Measurements from ENCODE around the gene RARA. TPM values are rescaled to one million over a fixed set of nuclear protein-coding genes. Genes with fewer than 3 reads are reported as not detected.
"Not testable (repeated sequence)": the region's sequence is repeated elsewhere in the genome, so short reads cannot be mapped to it uniquely, and the experiment has no call there.

RARA gene
- total RNA-seq, 6 experiments from 2014 or later, result 17.7 to 41.9 (median 22.9) TPM

GRCh38 chr17:40371261-40371929, 62.4 kb downstream of the RARA start:
- no peak overlapping the region for H3K4me3 ChIP-seq
- no peaks in the 10 kb centered on the region for H3K9me3 ChIP-seq
- DNase-seq (no peak), ATAC-seq (peak in 2 of 4 donors; percentile 45 to 64)
- H3K27ac ChIP-seq, result no peak overlapping the region
- H3K4me1 ChIP-seq, result no peaks in the 10 kb centered on the region
- WGBS (ENCODE audit: insufficient coverage, low coverage, low lambda C conversion rate, missing lambda C conversion rate), result 83% methylated on average over 14 of the region's 16 CpGs
- intact Hi-C loops (cut with DNase I), result loop anchor here in 1 of 2 donors (5.0 kb wide), 1 partner anchor 36 kb away; no protein-coding TSS in a partner anchor
- TF ChIP-seq POLR2A (IDR thresholded peaks at IDR 0.05) (no peak), CTCF (IDR thresholded peaks at IDR 0.05) (no peak)
- H3K36me3 ChIP-seq, result no peaks in the 10 kb centered on the region
- no peaks in the 10 kb centered on the region for H3K27me3 ChIP-seq

GRCh38 chr17:40372031-40372430, 63.1 kb downstream of the RARA start:
- no peak overlapping the region for H3K27ac ChIP-seq
- whole genome bisulfite sequencing (ENCODE audit: insufficient coverage, low coverage, low lambda C conversion rate, missing lambda C conversion rate), result 100% methylated on average over 2 of the region's 2 CpGs
- H3K9me3 ChIP-seq, result no peaks in the 10 kb centered on the region
- DNase-seq (no peak), ATAC-seq (no peak)
- no peak for TF ChIP-seq POLR2A (IDR thresholded peaks at IDR 0.05)
- no peak for TF ChIP-seq CTCF (IDR thresholded peaks at IDR 0.05)
- no peak overlapping the region for H3K4me3 ChIP-seq
- intact Hi-C loops (cut with DNase I), result loop anchor here in 1 of 2 donors (5.0 kb wide), 1 partner anchor 35 kb away; no protein-coding TSS in a partner anchor
- no peaks in the 10 kb centered on the region for H3K36me3 ChIP-seq
- no peaks in the 10 kb centered on the region for H3K4me1 ChIP-seq
- no peaks in the 10 kb centered on the region for H3K27me3 ChIP-seq

- intact Hi-C loops (cut with DNase I), result loop anchor here in 1 of 2 donors (5.0 kb wide), 1 partner anchor 35 kb away; no protein-coding TSS in a partner anchor
- not testable (repeated sequence) for H3K36me3 ChIP-seq, H3K4me3 ChIP-seq, DNase-seq, H3K27ac ChIP-seq, H3K9me3 ChIP-seq, ATAC-seq, H3K27me3 ChIP-seq, H3K4me1 ChIP-seq
- 47% methylated on average over 4 of the region's 4 CpGs for WGBS (ENCODE audit: insufficient coverage, low coverage, low lambda C conversion rate, missing lambda C conversion rate)
Observed at GRCh38 chr17:40372644-40373043, 63.7 kb downstream of the RARA start.

- H3K27ac ChIP-seq, result no peak overlapping the region
- no peaks in the 10 kb centered on the region for H3K9me3 ChIP-seq
- ATAC-seq, result no peak
- no peaks in the 10 kb centered on the region for H3K4me1 ChIP-seq
- no peaks in the 10 kb centered on the region for H3K36me3 ChIP-seq
- no peak overlapping the region for H3K4me3 ChIP-seq
- H3K27me3 ChIP-seq, result no peaks in the 10 kb centered on the region
- intact Hi-C loops (cut with DNase I), result loop anchor here in 1 of 2 donors (5.0 kb wide), 1 partner anchor 34 kb away; no protein-coding TSS in a partner anchor
- no peak for DNase-seq
- no peak for TF ChIP-seq CTCF (IDR thresholded peaks at IDR 0.05)
- TF ChIP-seq POLR2A (IDR thresholded peaks at IDR 0.05), result no peak
- 77% methylated on average over 4 of the region's 4 CpGs for WGBS (ENCODE audit: insufficient coverage, low coverage, low lambda C conversion rate, missing lambda C conversion rate)
Observed at GRCh38 chr17:40373324-40373723, 64.3 kb downstream of the RARA start.

GRCh38 chr17:40373999-40374398, 65.0 kb downstream of the RARA start:
- Histone ChIP-seq H3K27ac (no peak overlapping the region), H3K9me3 (no peaks in the 10 kb centered on the region), H3K27me3 (no peaks in the 10 kb centered on the region), H3K4me1 (no peaks in the 10 kb centered on the region), H3K36me3 (no peaks in the 10 kb centered on the region), H3K4me3 (no peak overlapping the region)
- TF ChIP-seq POLR2A (IDR thresholded peaks at IDR 0.05) (no peak), CTCF (IDR thresholded peaks at IDR 0.05) (no peak)
- DNase-seq, result no peak
- WGBS (ENCODE audit: insufficient coverage, low coverage, low lambda C conversion rate, missing lambda C conversion rate), result 54% methylated on average over 3 of the region's 8 CpGs
- intact Hi-C loops (cut with DNase I), result loop anchor here in 1 of 2 donors (5.0 kb wide), 1 partner anchor 33 kb away; no protein-coding TSS in a partner anchor
- no peak for ATAC-seq

Data from right lobe of liver (tissue), 6 donors.